Islet precursor cell (in vitro differentiated cells): ENCODE data around the gene MYH6.
"Not testable (repeated sequence)": the region's sequence is repeated elsewhere in the genome, so short reads cannot be mapped to it uniquely, and the experiment has no call there.

Experiments used
- DNase-seq: peaks from one replicate; pipeline ENCODE4 v3.0.0-alpha.2; 2018

Gene MYH6

DNA sequence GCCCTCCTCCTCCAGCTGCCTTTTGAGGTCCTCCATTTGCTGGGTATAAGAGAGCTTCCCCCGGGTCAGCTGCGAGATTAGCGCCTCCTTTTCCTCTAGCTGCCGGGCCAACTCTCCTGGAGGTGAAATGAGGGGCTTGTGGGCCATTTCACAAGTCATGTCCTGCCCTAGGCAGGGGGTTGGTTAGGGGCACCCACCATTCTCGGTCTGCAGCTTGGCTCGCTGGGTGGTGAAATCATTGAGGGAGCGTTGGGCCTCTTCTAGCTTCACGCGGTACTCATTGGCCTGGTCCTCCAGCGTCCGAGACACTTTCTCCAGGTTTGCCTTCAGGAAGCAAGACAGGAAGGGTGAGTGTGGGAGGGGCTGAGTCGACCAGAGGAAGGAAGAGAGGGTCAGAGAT is 18.7 kb downstream of the MYH6 start:
- no peak for DNase-seq

DNA sequence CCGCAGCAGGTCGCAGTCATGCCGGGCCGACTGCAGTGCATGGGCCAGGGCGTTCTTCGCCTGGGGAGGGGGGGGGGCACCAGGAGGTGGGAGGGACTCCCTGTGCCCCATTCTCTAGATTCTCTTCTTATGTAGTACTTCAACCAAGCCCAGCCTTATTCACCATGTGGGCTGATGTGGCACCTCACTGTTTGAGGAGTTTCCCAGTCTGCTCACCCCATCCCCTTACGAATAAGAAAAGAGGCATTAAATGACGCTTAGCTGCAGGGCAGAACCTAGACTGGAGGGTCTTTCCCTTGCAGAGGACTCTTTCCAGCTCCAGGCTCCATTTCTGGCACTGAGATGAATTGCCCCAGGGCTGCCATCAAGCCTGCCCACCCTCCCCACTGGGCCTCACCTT is 19.1 kb downstream of the MYH6 start:
- DNase-seq, result no peak

DNA sequence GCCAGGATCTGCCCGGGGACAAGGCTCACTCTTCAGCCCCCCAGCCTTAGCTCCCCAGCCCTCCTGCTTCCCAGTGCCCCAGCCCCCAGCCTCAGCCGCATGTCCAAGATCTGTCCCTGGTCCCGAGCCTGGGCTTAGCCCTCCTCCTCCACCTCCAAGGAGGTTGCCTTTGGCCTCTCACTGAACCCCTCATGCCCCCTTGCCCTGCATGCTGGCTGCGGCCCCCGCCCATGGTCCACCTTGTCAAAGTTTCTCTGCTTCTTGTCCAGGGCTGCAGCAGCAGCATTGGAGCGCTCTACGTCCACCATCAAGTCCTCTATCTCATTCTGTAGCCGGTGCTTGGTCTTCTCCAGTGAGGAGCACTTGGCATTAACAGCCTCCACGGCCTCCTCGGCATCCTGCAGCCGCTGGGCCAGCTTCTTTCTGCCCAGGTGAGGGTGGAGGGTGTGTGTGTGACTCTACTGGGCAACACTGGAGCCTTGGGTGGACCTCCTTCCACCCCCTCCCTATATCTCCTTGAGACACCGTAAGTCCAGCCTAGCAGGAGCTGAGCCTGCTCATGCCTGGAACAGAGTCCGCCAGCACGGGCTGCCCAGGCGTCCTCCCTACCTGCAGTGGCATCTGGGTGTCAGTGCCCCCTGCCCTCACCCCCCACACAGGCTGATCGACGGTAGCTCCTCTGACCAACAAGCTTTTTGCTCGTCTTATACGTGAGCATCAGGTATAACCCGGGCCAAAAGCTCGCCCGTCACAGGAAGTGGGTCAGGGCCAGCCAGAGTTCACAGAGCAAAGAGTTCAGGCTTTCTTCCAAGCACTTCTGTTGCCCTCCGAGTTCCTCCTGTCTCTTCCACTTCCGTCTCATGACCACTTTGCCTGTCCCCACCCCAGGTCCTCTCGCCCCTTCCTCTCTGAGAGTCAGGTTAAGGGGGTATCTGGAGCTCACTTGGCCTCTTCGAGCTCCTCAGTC is 19.9 kb downstream of the MYH6 start:
- no peak for DNase-seq

DNA sequence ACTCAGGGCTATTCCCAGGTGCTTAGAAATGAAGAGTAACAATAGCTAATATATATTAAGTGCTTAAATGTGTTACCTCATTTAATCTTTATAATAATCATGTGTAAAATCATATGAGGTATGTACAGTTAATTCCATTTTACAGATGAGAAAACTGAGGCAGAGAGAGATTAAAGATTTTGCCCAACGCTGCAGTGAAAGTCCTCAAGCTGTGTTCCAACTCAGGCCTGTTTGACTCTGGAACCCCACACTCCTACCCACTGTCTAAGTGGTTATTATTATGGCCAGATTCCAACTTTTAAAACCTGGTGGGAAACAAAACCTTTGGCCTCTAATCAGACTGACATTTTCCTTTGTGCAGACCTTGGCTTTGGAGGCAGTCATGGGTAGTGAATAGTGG is 21.1 kb downstream of the MYH6 start:
- no peak for DNase-seq

DNA sequence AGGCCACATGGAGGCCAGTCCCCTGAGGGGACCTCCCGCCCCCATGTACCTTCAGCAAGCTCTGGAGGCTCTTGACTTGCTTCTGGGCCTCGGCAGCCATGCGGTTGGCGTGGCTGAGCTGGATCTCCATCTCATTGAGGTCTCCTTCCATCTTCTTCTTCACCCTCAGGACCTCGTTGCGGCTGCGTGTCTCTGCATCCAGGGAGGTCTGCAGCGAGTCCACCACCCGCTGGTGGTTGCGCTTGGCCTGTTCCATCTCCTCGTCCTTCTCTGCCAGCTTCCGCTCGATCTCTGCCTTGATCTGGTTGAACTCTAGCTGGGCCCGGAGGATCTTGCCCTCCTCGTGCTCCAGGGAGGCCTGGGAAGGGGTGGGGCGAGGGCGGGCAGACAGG is 21.8 kb downstream of the MYH6 start:
- DNase-seq, result not testable (repeated sequence)

DNA sequence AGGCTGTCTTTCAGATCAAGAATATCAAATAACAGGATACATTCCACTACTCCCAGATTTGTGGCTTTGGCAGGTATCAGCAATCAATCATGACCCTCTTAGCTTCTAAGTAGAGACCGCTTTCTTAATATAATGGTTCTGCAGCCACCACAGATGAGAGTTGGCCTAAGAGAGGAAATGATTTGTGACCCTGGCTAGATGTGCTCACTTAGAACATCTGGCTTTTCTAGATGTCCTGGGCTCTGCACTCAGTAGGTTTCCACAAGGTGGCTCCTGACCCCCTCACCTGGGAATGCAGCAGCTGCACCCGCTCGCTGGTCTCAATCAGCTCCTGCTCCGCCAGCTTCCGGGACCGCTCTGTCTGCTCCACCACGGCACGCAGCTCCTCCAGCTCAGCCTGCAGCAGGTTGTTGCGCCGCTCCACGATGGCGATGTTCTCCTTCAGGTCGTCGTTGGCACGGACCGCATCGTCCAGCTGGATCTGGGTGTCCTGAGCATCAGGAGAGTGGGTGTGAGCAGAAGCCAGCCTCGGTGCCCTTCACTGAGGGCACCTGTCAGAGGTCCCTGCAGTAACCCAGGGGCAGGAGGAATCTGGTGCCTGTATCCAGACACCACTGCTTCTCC is 22.3 kb downstream of the MYH6 start:
- no peak for DNase-seq

DNA sequence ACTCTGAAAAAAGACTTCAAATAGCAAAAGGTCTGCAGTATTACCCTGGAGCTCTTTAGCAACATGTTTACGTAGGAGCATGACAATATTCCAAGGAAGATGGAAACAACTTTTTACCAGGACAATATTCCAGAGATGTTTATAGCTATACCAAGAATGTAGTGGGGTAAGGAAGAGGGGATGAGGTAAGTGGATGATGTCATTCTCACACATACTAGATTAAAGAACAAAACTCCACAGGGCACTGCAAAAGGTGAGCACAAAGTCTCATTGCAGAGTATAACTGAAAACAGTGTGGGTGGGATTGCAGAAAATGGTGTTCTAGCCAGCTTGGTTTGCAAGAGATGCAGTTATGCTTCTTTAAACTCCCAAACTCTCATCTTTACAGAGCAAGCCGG is 22.8 kb downstream of the MYH6 start:
- no peak for DNase-seq

DNA sequence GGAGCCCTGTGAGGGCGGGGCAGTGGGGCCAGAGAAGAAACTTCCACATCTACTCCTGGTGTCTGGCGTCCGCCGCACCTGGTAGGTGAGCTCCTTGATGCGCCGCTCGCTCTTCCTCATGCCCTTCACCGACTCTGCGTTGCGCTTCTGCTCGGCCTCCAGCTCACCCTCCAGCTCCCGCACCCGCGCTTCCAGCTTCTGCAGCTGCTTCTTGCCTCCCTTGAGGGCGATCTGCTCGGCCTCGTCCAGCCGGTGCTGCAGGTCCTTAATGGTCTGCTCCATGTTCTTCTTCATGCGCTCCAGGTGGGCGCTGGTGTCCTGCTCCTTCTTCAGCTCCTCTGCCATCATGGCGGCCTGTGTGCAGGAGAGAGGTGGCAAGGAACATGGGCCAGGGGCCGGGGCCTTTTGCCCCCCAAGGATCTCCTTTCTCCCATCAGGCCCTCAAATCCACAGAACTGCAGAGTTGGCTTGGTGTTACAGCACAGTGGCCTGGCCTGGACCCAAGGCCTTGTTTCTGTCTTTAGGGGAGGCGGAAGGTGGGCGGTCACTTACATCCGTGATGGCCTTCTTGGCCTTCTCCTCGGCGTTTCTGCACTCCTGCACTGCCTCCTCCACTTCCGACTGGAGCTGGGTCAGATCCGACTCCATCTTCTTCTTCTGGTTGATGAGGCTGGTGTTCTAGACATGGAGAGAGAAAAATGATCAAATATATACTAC is 23.6 kb downstream of the MYH6 start:
- DNase-seq, result no peak

DNA sequence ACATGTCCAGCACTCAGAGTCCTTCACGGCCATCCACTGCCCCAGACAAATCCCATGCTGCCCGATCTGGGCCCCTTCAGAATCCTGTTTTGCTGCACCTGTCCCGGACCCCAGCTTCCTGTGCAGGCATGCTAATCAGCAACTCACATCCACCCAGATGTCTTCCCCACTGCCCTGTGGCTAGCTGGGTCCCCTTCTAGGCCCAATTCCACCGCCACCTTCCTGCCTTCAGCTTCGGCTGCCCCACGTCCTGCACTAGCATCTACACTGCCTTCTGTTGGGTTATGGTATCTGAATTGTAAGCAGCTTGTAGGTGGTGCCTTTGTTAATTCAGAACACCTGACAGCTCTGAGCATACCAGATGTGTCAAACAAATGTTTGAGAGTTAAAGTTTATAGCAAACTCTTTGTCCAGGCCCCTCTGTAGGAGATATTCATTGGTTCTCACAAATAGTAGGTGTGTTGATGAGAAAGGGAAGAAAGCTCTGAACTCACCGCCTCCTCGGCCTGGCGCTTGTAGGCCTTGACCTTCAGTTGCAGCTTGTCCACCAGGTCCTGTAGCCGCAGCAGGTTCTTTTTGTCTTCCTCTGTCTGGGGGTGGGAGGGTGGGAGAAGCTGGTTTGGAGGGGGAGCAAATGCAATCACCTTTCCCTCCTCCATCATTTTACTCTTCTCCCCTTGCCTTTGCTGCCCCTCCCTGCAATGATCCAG is 25.2 kb downstream of the MYH6 start:
- DNase-seq, result no peak

DNA sequence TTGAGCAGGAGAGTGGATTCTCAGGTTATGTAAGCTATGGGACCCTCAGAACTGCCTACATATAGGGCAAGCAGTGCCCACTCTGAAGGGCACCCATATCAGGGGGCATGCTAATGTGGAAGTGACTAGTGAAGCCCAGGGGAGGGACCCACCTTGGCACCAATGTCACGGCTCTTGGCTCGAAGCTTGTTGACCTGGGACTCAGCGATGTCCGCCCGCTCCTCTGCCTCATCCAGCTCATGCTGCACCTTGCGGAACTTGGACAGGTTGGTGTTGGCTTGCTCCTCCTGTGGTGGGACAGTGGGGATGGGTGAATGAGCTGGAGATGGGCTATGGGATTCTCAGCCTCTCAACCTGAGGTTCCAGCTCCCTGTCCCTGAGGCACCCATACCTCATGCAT is 25.8 kb downstream of the MYH6 start:
- DNase-seq, result no peak

DNA sequence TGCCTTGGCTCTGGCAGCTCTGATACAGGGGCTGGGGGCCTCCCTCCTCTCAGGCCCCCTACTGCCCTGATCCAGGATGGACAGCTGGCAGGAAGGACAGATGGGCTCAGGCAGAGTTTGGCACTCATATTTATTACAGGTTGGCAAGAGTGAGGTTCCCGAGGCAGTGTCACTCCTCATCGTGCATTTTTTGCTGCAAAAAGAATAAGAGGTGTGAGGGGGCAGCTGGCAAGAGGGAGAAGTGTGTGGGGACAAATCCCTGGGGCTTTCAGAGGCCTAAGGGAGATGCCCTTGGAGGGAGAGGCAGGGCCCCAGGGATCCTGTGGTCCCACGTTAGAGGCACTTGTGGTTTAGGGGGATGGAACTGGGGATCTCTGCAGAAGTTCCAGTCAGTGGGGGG is 26.2 kb downstream of the MYH6 start:
- DNase-seq, result no peak

DNA sequence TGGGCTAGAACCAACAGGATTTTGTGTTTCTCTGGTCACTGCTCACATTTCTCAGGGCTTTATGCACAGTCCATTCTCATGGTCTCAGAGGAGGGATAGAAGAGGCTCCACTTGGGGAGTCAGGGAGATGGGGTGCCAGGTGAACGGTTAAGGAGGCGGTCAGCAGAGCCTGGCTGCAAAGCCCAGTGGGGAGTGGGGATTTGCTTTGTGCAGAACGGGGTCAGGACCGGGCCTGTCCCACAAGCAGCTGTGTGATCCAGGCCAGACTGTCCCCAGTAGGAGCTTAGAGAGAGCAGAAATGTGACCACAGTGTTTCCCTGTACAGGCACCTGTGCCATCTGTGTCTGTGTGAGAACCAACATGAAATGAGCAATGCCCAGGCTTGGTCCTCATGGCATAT is 27.1 kb downstream of the MYH6 start:
- DNase-seq, result no peak

DNA sequence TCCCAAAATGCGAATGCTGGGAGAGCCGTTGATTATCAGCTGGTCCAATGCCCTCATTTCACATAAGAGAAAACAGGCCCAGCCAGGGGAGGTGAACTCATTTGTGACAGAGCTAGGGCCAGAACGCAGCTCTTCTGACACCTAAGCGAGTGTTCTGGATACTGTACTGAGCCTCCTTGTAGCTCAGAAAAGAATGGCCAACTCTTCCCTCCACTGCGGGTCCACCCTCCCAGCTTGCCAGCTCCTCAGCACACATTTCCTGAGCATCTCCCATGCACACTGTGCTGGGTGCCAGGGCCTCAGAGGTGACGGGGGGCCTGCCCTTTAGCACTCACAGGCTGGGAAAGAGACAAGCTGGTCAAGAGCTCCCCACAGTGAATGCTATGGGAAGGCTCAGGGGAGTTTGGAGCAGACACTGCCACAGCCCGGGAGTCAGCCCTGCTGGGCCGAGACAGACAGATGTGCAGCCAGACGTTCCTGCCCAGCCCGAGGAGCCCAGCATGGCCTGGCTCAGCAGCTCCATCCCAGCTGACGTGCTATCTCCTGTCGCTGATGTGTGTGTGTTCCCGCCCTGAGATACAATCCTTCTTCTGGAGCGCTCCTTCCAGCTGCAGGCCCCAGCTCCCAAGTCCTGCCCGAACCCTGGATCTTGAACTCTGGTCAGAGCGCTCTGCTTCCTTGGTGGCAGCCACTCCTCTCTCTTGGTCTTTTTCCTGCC is 27.7 kb downstream of the MYH6 start:
- no peak for DNase-seq

DNA sequence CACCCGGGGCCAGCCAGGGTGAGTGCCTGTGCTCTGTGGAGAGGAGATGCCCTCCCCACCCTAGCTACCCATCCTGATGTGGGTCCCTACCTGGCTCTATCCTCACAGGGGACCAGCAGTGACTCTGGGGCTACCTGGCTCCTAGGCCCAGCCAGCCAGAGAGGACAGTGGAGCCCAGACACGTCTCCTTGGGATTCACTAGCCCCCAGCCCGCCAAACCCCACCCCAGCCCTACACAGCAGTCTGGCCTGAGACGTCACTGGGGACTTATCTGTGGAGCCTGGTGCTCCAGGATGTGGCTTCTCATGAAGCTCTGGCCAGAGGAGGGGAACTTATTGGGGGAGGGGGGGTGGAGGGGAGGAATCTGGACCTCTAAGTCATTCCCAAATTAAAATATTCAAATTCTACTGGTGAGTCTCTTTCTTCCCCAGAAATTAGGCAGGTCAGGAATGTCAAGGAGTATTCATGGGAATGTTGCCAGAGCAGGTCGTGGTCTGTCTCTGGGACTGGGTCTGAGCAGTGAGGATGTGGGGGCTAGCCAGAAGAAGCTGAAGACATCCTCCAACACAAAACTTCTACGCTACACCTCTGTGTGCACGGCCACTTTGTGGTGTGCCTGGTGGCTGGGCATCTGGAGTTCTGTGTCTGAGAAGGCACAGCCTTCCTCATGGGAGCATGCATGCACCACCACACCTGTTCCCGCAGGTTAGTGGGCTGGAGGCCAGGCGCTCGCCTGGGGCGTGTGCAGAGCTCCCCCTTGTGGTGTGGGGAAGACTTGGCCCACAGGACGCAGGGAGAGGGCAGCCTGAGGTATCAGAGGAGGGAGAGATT is 28.5 kb downstream of the MYH6 start:
- DNase-seq, result peak; percentile 85

DNA sequence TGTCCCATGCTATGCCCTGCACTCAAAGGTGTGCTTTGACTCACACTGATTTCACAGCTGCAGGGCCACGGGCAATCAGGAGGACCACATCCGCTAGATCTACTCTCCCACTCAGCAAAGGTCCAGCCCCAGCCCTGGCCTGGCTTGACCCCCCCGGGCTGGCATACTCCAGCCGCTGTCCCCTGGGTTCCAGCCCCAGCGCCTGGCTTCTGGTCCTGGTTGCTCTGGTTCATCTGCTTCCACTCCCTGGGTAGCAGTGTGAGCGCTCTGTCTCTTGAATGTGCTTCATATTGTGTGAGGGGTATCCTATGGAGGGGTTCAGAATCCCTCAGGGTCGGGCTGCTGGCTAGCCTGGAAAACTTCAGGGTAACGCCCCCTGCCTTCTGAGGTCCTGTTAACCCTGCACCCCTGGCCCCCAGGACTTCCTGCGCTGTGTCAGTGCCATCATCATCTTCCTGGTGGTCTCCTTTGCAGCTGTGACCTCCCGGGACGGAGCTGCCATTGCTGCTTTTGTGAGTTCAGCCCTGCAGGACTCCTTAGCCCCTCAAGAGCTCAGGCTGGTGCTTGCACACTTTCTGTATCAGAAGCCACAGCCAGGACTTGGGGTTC is 29.4 kb downstream of the MYH6 start:
- DNase-seq, result no peak

DNA sequence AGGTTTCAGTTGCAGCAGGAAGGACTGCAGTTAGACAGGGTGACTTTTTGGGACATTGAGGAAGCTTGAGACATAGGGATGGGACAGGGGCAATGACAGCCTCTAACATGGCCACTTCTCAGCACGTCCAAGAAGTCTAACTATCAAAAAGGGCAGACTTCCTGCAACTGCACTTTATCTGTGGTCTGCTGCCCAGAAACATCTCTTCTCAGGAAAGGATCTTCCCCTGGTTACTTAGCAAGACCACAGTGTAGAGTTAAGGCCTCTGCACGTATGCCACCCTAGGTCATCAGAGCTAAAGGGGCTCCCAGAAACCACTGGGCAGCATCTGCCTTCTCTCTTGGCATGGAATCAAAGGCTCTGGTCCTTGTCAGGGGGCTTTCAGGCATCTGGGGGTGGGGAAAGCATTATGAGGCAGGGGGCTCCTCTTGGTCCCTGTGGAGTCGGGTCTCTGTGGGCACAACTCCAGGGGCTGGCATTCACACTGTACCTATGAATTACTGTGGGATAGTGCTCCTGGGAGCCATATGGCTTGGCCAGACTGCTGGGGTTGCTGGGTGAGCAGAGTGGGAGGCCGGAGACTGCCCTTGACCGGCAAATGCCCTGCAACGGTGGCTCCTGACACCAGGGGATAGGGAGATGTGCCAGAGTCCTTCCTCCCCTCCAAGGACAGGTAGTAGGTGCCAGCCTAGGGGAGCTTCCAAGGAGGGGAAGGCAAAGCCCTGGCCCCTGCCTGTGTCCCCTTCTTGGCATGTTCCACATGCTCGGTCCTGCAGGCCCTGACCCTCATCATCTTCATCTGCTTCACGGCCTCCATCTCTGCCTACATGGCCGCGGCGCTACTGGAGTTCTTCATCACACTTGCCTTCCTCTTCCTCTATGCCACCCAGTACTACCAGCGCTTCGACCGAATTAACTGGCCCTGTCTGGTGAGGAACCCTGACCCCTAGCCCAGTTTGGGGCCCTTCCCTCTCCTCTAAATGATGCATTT is 30.2 kb downstream of the MYH6 start:
- no peak for DNase-seq

DNA sequence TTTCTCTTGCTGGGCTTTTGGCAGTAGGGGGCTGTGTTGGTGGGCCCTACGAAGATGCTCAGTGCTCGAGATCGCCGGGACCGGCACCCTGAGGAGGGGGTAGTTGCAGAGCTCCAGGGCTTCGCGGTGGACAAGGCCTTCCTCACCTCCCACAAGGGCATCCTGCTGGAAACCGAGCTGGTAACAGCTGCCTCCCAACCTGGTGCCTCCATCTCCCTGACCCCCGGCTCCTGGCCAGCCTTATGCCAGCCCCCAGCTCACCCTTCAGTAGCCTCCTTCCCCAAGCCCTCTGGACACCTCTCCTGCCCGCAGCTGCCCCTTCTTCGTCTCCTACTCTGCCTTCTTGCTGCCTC is 30.9 kb downstream of the MYH6 start:
- DNase-seq, result no peak

DNA sequence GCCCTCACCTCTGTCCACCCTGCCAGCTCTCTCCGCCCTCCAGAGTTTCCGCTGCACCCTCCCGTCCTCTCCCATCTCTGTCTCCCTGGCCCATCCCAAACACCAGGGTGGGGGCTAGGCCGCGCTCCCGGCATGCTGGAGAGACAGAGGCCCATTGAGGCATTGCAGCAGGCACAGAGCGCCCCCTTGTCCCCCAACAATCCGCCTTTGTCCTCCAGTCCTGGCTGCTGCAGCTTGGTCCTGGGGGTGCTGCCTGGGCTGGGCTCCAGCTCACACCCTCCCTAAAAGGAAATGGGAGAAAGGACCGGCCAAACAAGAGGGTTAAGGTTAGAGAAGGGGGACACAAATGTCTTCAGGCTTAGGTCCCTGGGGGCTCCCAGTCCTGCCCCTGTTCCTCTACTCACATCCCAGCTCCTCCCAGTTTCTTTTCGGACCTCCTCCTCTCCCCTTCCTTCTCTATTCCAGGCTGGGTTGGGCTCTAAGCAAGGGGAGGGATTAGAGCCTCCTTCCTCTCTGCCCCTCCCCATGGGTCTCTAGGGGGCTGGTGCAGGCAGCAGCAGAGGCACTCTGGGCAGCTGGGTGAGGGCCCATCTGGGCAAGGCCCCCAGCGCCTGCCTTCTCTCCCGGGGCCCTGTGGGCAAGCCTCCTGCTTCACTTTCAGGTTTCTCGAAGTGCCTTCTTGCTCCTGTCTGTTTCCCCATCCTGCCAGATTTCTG is 31.4 kb downstream of the MYH6 start, which contains the start of gene CMTM5:
Gene CMTM5 (plus strand): TSS at position 565 of the 716 bp plus-strand sequence. CDS start 206 bp downstream, outside the sequence.
- DNase-seq, result peak; percentile 65
